HEK293 (cell line): ENCODE data around the gene PPARG.
A peak's percentile ranks its signal among the peaks of the same experiment; 100 is the strongest.

ENCODE experiments used
- CTCF ChIA-PET: fragments of 350-600 bp; formaldehyde crosslinking; extraction: SDS; loops from one replicate; lab custom pipeline; 2021; ENCODE audit warnings: antibody characterized with exemption; lab: Yijun Ruan, JAX
- POLR2A ChIA-PET: fragments of 300-600 bp; formaldehyde crosslinking; extraction: SDS; loops from one replicate; lab custom pipeline; 2020; ENCODE audit warnings: antibody characterized with exemption, inconsistent platforms; lab: Yijun Ruan, JAX
- H3K27ac ChIP-seq: fragments of 200-500 bp; sonication (Bioruptor generic); 2 replicates; pipeline ENCODE4 v1.5.1; 2014; ENCODE audit warnings: low read depth, low read length, control low read depth, inconsistent platforms; ENCODE audit errors: extremely low read depth
- H3K36me3 ChIP-seq, 2 experiments: fragments of 200-500 bp in 1 of 2; sonication (Bioruptor generic) in 1 of 2; 1 replicate in 1 of 2; 2 replicates in 1 of 2; pipeline ENCODE4 v1.5.1; 2014 to 2017; ENCODE audit warnings: inconsistent platforms in 2 of 2, low read length in 2 of 2; ENCODE audit not compliant: control insufficient read depth in 2 of 2, insufficient read depth in 1 of 2
- H3K4me1 ChIP-seq: fragments of 200-500 bp; sonication (Bioruptor generic); 2 replicates; pipeline ENCODE4 v1.5.1; 2014; ENCODE audit warnings: mild to moderate bottlenecking, low read length, inconsistent platforms; ENCODE audit not compliant: control insufficient read depth, insufficient read depth
- H3K4me3 ChIP-seq: 2 replicates; pipeline ENCODE4 v1.5.1; 2011; ENCODE audit warnings: low read depth, mild to moderate bottlenecking, control low read depth, low read length, moderate library complexity
- H3K9me3 ChIP-seq: fragments of 200-500 bp; sonication (Bioruptor generic); 2 replicates; pipeline ENCODE4 v1.5.1; 2014; ENCODE audit warnings: low read depth, low read length, inconsistent platforms; ENCODE audit not compliant: control insufficient read depth, insufficient read depth
- GLI4 ChIP-seq: fragments of 450-650 bp; formaldehyde crosslinking; IDR thresholded peaks from 2 replicates; pipeline ENCODE4 v1.5.1; 2016; ENCODE audit warnings: missing biosample characterization, missing genetic modification characterization
- HOXC10 ChIP-seq: sonication (generic); formaldehyde crosslinking; IDR thresholded peaks from 2 replicates; pipeline ENCODE4 v1.8.1; 2023; ENCODE audit warnings: mild to moderate bottlenecking, missing genetic modification reagents
- MEIS1 ChIP-seq: sonication (generic); formaldehyde crosslinking; IDR thresholded peaks from 2 replicates; pipeline ENCODE4 v1.8.1; 2022; ENCODE audit warnings: missing genetic modification reagents, mild to moderate bottlenecking, borderline replicate concordance
- REPIN1 ChIP-seq: fragments of 450-650 bp; formaldehyde crosslinking; IDR thresholded peaks from 2 replicates; pipeline ENCODE4 v1.5.1; 2017; ENCODE audit warnings: missing biosample characterization, missing genetic modification characterization, low read depth
- SCRT2 ChIP-seq: fragments of 450-650 bp; formaldehyde crosslinking; IDR thresholded peaks from 2 replicates; pipeline ENCODE4 v1.5.1; 2016; ENCODE audit warnings: missing biosample characterization, missing genetic modification characterization
- YY1 ChIP-seq: fragments of 450-650 bp; formaldehyde crosslinking; IDR thresholded peaks from 2 replicates; pipeline ENCODE4 v1.5.1; 2018; ENCODE audit warnings: missing biosample characterization, missing genetic modification characterization
- ZFP37 ChIP-seq: fragments of 450-650 bp; formaldehyde crosslinking; IDR thresholded peaks from 2 replicates; pipeline ENCODE4 v1.5.1; 2016; ENCODE audit warnings: missing biosample characterization, missing genetic modification characterization
- ZNF138 ChIP-seq: fragments of 450-650 bp; formaldehyde crosslinking; IDR thresholded peaks from 2 replicates; pipeline ENCODE4 v1.5.1; 2016; ENCODE audit warnings: missing biosample characterization, missing genetic modification characterization, borderline replicate concordance
- ZNF146 ChIP-seq: fragments of 450-650 bp; formaldehyde crosslinking; IDR thresholded peaks from 2 replicates; pipeline ENCODE4 v1.5.1; 2016; ENCODE audit warnings: missing biosample characterization, missing genetic modification characterization
- ZNF248 ChIP-seq: fragments of 450-650 bp; formaldehyde crosslinking; IDR thresholded peaks from 2 replicates; pipeline ENCODE4 v1.5.1; 2017; ENCODE audit warnings: missing biosample characterization, missing genetic modification characterization
- ZNF354C ChIP-seq: fragments of 450-650 bp; formaldehyde crosslinking; IDR thresholded peaks from 2 replicates; pipeline ENCODE4 v1.5.1; 2016; ENCODE audit warnings: missing biosample characterization, missing genetic modification characterization, low read depth, borderline replicate concordance
- ZNF391 ChIP-seq: fragments of 450-650 bp; formaldehyde crosslinking; IDR thresholded peaks from 2 replicates; pipeline ENCODE4 v1.5.1; 2016; ENCODE audit warnings: low read depth, missing biosample characterization, missing genetic modification characterization, borderline replicate concordance
- ZNF48 ChIP-seq: fragments of 450-650 bp; formaldehyde crosslinking; IDR thresholded peaks from 2 replicates; pipeline ENCODE4 v1.5.1; 2016; ENCODE audit warnings: missing biosample characterization, missing genetic modification characterization
- ZNF514 ChIP-seq: fragments of 450-650 bp; formaldehyde crosslinking; IDR thresholded peaks from 2 replicates; pipeline ENCODE4 v1.5.1; 2016; ENCODE audit warnings: missing biosample characterization, missing genetic modification characterization
- ZNF529 ChIP-seq: fragments of 450-650 bp; formaldehyde crosslinking; IDR thresholded peaks from 2 replicates; pipeline ENCODE4 v1.5.1; 2017; ENCODE audit warnings: missing genetic modification characterization, missing biosample characterization; ENCODE audit not compliant: insufficient replicate concordance
- ZNF544 ChIP-seq: fragments of 450-650 bp; formaldehyde crosslinking; IDR thresholded peaks from 2 replicates; pipeline ENCODE4 v1.5.0; 2017; ENCODE audit warnings: missing biosample characterization, missing genetic modification characterization
- ZNF555 ChIP-seq: fragments of 450-650 bp; formaldehyde crosslinking; conservative IDR thresholded peaks from 2 replicates; pipeline ENCODE4 v1.5.1; 2017; ENCODE audit warnings: missing biosample characterization, mild to moderate bottlenecking, missing genetic modification characterization, inconsistent platforms
- ZNF660 ChIP-seq: fragments of 450-650 bp; IDR thresholded peaks from 2 replicates; pipeline ENCODE4 v1.5.1; 2018; ENCODE audit warnings: missing biosample characterization, mild to moderate bottlenecking, missing genetic modification characterization
- ZNF747 ChIP-seq: fragments of 450-650 bp; formaldehyde crosslinking; IDR thresholded peaks from 2 replicates; pipeline ENCODE4 v1.5.1; 2016; ENCODE audit warnings: missing biosample characterization, missing genetic modification characterization
- ZNF76 ChIP-seq: fragments of 450-650 bp; formaldehyde crosslinking; IDR thresholded peaks from 2 replicates; pipeline ENCODE4; 2016; ENCODE audit warnings: low read depth, missing biosample characterization, missing genetic modification characterization, borderline replicate concordance
- ZSCAN16 ChIP-seq: fragments of 450-650 bp; formaldehyde crosslinking; IDR thresholded peaks from 2 replicates; pipeline ENCODE4 v1.5.1; 2016; ENCODE audit warnings: missing biosample characterization, missing genetic modification characterization
- ZSCAN30 ChIP-seq: fragments of 450-650 bp; IDR thresholded peaks from 2 replicates; pipeline ENCODE4 v1.5.1; 2018; ENCODE audit warnings: missing biosample characterization, mild to moderate bottlenecking, missing genetic modification characterization, moderate library complexity
- ZXDB ChIP-seq: fragments of 450-650 bp; formaldehyde crosslinking; IDR thresholded peaks from 2 replicates; pipeline ENCODE4 v1.5.1; 2016; ENCODE audit warnings: missing biosample characterization, missing genetic modification characterization
- TF ChIP-seq, protein P1 (sequence below): fragments of 450-650 bp; formaldehyde crosslinking; IDR thresholded peaks from 2 replicates; pipeline ENCODE4 v1.5.1; 2016; ENCODE audit warnings: missing biosample characterization, missing genetic modification characterization
- TF ChIP-seq, protein P2 (sequence below): fragments of 450-650 bp; formaldehyde crosslinking; IDR thresholded peaks from 2 replicates; pipeline ENCODE4 v1.5.1; 2016; ENCODE audit warnings: missing biosample characterization, missing genetic modification characterization
- TF ChIP-seq, protein P3 (sequence below): fragments of 450-650 bp; formaldehyde crosslinking; IDR thresholded peaks from 2 replicates; pipeline ENCODE4 v1.5.1; 2017; ENCODE audit warnings: missing biosample characterization, missing genetic modification characterization
- TF ChIP-seq, protein P4 (sequence below): sonication (generic); formaldehyde crosslinking; IDR thresholded peaks from 2 replicates; pipeline ENCODE4 v1.8.1; 2022; ENCODE audit warnings: mild to moderate bottlenecking, moderate library complexity, missing genetic modification reagents

PPARG gene

DNA sequence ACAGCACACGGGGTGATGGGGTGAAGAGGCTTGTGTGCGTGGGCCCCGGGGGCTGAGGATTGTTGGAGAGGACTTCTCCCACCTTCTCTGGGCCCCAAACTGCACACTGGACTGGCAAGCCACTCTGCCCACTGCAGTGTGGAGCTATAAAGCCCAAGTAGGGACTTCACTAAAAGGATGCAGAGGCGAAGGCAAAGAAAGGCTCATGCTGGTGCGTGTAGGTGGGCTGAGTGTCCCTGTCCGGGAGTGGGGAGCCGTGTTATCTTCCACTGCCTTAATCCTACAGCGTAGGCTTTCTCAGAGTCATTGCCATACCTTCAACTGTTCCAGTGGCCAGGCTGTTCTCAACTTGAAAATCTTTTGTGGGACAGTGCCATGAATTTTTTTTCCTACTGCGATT is 3.9 kb downstream of the PPARG start (continued):
- no peak for TF ChIP-seq HOXC10 (CRISPR knock-in tag)

DNA sequence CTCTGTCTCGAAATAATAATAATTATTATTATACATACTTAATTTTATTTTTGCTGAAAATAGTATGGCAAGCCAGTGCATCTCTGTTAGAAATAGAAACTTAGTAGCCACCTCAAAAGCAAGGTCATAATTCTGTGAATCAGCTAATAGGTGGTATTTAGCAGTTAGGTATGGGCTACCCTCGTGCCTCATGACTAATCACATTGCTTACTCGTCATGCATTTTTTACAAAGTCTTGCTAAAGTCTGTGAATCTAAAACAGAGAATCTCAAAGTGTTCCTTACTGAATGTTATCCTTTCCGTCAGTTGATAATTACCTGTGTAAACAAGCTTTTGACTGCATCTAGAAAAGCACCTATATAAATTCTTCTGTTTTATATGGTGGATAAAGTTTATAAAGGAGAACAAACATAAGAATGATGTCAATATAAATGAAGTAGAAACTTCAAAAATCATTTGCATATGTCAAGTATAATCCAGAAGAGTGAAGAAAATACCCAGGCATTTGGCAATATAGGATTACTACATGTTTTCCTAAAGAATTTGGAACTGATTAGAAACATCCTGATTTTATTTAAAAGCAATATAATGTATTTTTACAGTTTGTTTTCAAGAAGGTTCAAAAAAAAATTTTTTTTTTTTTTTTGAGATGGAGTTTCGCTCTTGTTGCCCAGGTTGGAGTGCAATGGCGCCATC is 6.2 kb downstream of the PPARG start:
- H3K4me3 ChIP-seq, result no peak overlapping the region
- H3K9me3 ChIP-seq, result no peaks in the 10 kb centered on the region
- TF ChIP-seq, protein P1, sequence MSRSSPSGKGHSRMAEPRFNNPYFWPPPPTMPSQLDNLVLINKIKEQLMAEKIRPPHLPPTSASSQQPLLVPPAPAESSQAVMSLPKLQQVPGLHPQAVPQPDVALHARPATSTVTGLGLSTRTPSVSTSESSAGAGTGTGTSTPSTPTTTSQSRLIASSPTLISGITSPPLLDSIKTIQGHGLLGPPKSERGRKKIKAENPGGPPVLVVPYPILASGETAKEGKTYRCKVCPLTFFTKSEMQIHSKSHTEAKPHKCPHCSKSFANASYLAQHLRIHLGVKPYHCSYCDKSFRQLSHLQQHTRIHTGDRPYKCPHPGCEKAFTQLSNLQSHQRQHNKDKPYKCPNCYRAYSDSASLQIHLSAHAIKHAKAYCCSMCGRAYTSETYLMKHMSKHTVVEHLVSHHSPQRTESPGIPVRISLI (tag by site-specific recombination), result no peak
- no peak for TF ChIP-seq REPIN1 (tag by site-specific recombination)
- TF ChIP-seq, protein P2, sequence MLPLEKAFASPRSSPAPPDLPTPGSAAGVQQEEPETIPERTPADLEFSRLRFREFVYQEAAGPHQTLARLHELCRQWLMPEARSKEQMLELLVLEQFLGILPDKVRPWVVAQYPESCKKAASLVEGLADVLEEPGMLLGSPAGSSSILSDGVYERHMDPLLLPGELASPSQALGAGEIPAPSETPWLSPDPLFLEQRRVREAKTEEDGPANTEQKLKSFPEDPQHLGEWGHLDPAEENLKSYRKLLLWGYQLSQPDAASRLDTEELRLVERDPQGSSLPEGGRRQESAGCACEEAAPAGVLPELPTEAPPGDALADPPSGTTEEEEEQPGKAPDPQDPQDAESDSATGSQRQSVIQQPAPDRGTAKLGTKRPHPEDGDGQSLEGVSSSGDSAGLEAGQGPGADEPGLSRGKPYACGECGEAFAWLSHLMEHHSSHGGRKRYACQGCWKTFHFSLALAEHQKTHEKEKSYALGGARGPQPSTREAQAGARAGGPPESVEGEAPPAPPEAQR (tag by site-specific recombination), result no peak
- TF ChIP-seq ZNF660 (tag by site-specific recombination), result peak; percentile 75
- no peak for TF ChIP-seq ZNF514 (tag by site-specific recombination)
- no peak for TF ChIP-seq ZNF248
- no peak for TF ChIP-seq MEIS1 (CRISPR knock-in tag)
- TF ChIP-seq ZSCAN16 (tag by site-specific recombination), result no peak
- TF ChIP-seq, protein P3, sequence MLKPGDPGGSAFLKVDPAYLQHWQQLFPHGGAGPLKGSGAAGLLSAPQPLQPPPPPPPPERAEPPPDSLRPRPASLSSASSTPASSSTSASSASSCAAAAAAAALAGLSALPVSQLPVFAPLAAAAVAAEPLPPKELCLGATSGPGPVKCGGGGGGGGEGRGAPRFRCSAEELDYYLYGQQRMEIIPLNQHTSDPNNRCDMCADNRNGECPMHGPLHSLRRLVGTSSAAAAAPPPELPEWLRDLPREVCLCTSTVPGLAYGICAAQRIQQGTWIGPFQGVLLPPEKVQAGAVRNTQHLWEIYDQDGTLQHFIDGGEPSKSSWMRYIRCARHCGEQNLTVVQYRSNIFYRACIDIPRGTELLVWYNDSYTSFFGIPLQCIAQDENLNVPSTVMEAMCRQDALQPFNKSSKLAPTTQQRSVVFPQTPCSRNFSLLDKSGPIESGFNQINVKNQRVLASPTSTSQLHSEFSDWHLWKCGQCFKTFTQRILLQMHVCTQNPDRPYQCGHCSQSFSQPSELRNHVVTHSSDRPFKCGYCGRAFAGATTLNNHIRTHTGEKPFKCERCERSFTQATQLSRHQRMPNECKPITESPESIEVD (tag by site-specific recombination), result peak; percentile 36; the same call in 1 of the 2 replicates
- no peak for TF ChIP-seq ZFP37
- no peak for TF ChIP-seq ZNF354C (tag by site-specific recombination)
- POLR2A ChIA-PET, result no interaction called here
- H3K4me1 ChIP-seq, result peaks cover 4% of the 10 kb centered on the region; the same call in 1 of the 2 replicates
- CTCF ChIA-PET, result interaction anchor here (0.7 kb wide), 1 partner anchor 634 kb away, joined by 3 read pairs; no protein-coding TSS in a partner anchor
- no peak overlapping the region for H3K27ac ChIP-seq
- no peaks in the 10 kb centered on the region for H3K36me3 ChIP-seq

DNA sequence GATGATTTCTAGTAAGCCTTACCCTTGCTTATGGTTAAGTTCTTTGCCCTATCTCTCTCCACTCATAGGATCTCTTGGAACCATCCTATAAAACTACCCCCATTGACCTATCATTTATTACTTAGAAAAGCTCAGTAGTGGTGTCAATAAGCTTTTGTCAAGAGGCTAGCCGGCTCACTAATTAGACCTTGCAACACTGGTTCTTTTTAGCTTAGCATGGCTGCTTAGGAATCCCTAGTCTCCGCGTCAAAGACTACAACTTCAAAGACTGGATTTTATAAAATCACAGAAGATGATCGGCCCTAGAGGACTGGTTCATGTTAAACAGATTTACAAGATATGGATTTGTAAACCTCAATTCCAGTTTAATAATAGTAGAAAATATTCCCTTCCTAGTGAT is 7.6 kb downstream of the PPARG start:
- no peaks in the 10 kb centered on the region for H3K36me3 ChIP-seq
- no peaks in the 10 kb centered on the region for H3K9me3 ChIP-seq
- CTCF ChIA-PET, result interaction anchor here (0.6 kb wide), 1 partner anchor 13 kb away, joined by 3 read pairs; no protein-coding TSS in a partner anchor
- POLR2A ChIA-PET, result no interaction called here
- H3K4me1 ChIP-seq, result peaks cover 4% of the 10 kb centered on the region; the same call in 1 of the 2 replicates
- no peak overlapping the region for H3K27ac ChIP-seq
- TF ChIP-seq ZXDB (tag by site-specific recombination), result no peak
- no peak for TF ChIP-seq ZNF391 (tag by site-specific recombination)
- no peak for TF ChIP-seq ZNF138 (tag by site-specific recombination)
- TF ChIP-seq, protein P3 (tag by site-specific recombination), result no peak
- TF ChIP-seq, protein P4, sequence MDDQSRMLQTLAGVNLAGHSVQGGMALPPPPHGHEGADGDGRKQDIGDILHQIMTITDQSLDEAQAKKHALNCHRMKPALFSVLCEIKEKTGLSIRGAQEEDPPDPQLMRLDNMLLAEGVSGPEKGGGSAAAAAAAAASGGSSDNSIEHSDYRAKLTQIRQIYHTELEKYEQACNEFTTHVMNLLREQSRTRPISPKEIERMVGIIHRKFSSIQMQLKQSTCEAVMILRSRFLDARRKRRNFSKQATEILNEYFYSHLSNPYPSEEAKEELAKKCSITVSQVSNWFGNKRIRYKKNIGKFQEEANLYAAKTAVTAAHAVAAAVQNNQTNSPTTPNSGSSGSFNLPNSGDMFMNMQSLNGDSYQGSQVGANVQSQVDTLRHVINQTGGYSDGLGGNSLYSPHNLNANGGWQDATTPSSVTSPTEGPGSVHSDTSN (CRISPR knock-in tag), result no peak
- TF ChIP-seq ZNF48 (tag by site-specific recombination), result no peak
- no peak for TF ChIP-seq GLI4
- no peak for TF ChIP-seq YY1
- TF ChIP-seq ZNF747 (tag by site-specific recombination), result no peak
- no peak for TF ChIP-seq ZNF76 (tag by site-specific recombination)
- TF ChIP-seq ZNF555 (tag by site-specific recombination), result no peak
- TF ChIP-seq ZFP37, result no peak
- no peak for TF ChIP-seq ZNF146 (tag by site-specific recombination)
- no peak for TF ChIP-seq ZNF544 (tag by site-specific recombination)
- TF ChIP-seq SCRT2 (tag by site-specific recombination), result no peak
- TF ChIP-seq ZNF529 (tag by site-specific recombination), result no peak
- no peak for TF ChIP-seq ZSCAN30 (tag by site-specific recombination)
- TF ChIP-seq, all 188 proteins: peak for 0
- H3K4me3 ChIP-seq, result no peak overlapping the region
